MM.1S (cell line): ENCODE data around the gene NDFIP1.
"Not testable (repeated sequence)": the region's sequence is repeated elsewhere in the genome, so short reads cannot be mapped to it uniquely, and the experiment has no call there.

Experiments used
- DNase-seq: peaks from one replicate; pipeline ENCODE4 v3.0.0-alpha.2; 2015
- H2AFZ ChIP-seq: fragments of 300-600 bp; sonication (generic); 2 replicates; pipeline ENCODE4 v1.6.0; 2016; ENCODE audit warnings: antibody characterized with exemption, low read length
- H3F3A ChIP-seq: fragments of 300-600 bp; sonication (generic); 2 replicates; pipeline ENCODE4 v1.6.1; 2016; ENCODE audit warnings: mild to moderate bottlenecking, antibody characterized with exemption, low read length, moderate library complexity, mixed read lengths; ENCODE audit not compliant: insufficient read depth
- H3K27ac ChIP-seq: fragments of 300-600 bp; sonication (generic); 2 replicates; pipeline ENCODE4 v1.5.1; 2016; ENCODE audit warnings: mild to moderate bottlenecking, low read length
- H3K27me3 ChIP-seq: fragments of 300-600 bp; sonication (generic); replicated peaks from 2 replicates; pipeline ENCODE4 v1.6.0; 2016; ENCODE audit warnings: low read length; ENCODE audit not compliant: insufficient read depth
- H3K36me3 ChIP-seq: fragments of 300-600 bp; sonication (generic); replicated peaks from 2 replicates; pipeline ENCODE4 v1.6.1; 2016; ENCODE audit warnings: mild to moderate bottlenecking, low read length, mixed read lengths; ENCODE audit not compliant: insufficient read depth
- H3K4me1 ChIP-seq: fragments of 300-600 bp; sonication (generic); 2 replicates; pipeline ENCODE4 v1.6.1; 2016; ENCODE audit warnings: low read length, mixed read lengths
- H3K4me2 ChIP-seq: fragments of 300-600 bp; sonication (generic); 2 replicates; pipeline ENCODE4 v1.6.0; 2016; ENCODE audit warnings: low read depth, low read length
- H3K4me3 ChIP-seq: fragments of 300-600 bp; sonication (generic); 2 replicates; pipeline ENCODE4 v1.5.1; 2016; ENCODE audit warnings: low read length, mixed read lengths
- H3K79me2 ChIP-seq: fragments of 300-600 bp; sonication (generic); 2 replicates; pipeline ENCODE4 v1.6.1; 2016; ENCODE audit warnings: mixed run types, low read length, mixed read lengths
- H3K9ac ChIP-seq: fragments of 300-600 bp; sonication (generic); 2 replicates; pipeline ENCODE4 v1.6.1; 2016; ENCODE audit warnings: low read length, mixed read lengths
- H3K9me2 ChIP-seq: fragments of 300-600 bp; sonication (generic); replicated peaks from 2 replicates; pipeline ENCODE4 v1.6.1; 2016; ENCODE audit warnings: mild to moderate bottlenecking, low read length, mixed read lengths; ENCODE audit not compliant: insufficient read depth
- H3K9me3 ChIP-seq: fragments of 300-600 bp; sonication (generic); replicated peaks from 2 replicates; pipeline ENCODE4 v1.6.1; 2016; ENCODE audit warnings: mild to moderate bottlenecking, low read length, mixed read lengths; ENCODE audit not compliant: insufficient read depth
- H4K20me1 ChIP-seq: fragments of 300-600 bp; sonication (generic); 2 replicates; pipeline ENCODE4 v1.6.1; 2016; ENCODE audit warnings: mild to moderate bottlenecking, low read length, moderate library complexity, mixed read lengths; ENCODE audit not compliant: insufficient read depth
- CTCF ChIP-seq: fragments of 300-600 bp; sonication (generic); IDR thresholded peaks from 2 replicates; pipeline ENCODE4 v1.5.1; 2016; ENCODE audit warnings: antibody characterized with exemption, low read length, mixed read lengths
- EZH2 ChIP-seq: fragments of 300-600 bp; sonication (generic); optimal IDR thresholded peaks from 2 replicates; pipeline ENCODE3; 2017; ENCODE audit warnings: low read depth, mild to moderate bottlenecking, antibody characterized with exemption, low read length, mixed read lengths
- EZH2phosphoT487 ChIP-seq: fragments of 300-600 bp; sonication (generic); IDR thresholded peaks from 2 replicates; pipeline ENCODE4 v1.6.1; 2018; ENCODE audit warnings: antibody characterized with exemption, low read length

NDFIP1 gene

GRCh38 chr5:142086679-142087078, 21.9 kb upstream of the NDFIP1 start:
- H3K4me1 ChIP-seq, result no peaks in the 10 kb centered on the region
- no peak for DNase-seq
- H3K27ac ChIP-seq, result no peak overlapping the region
- no peaks in the 10 kb centered on the region for H3K9me3 ChIP-seq
- no peaks in the 10 kb centered on the region for H3K36me3 ChIP-seq
- no peaks in the 10 kb centered on the region for H3K27me3 ChIP-seq
- no peak overlapping the region for H3K9ac ChIP-seq
- no peaks in the 10 kb centered on the region for H3K9me2 ChIP-seq
- no peaks in the 10 kb centered on the region for H3F3A ChIP-seq
- H3K4me3 ChIP-seq, result no peak overlapping the region
- TF ChIP-seq EZH2phosphoT487 (no peak), EZH2 (no peak), CTCF (no peak)
- H2AFZ ChIP-seq, result no peak overlapping the region
- no peaks in the 10 kb centered on the region for H3K79me2 ChIP-seq
- H4K20me1 ChIP-seq, result no peaks in the 10 kb centered on the region
- H3K4me2 ChIP-seq, result no peak overlapping the region

GRCh38 chr5:142087920-142088679, 20.5 kb upstream of the NDFIP1 start:
- Histone ChIP-seq H3K9me3 (no peaks in the 10 kb centered on the region), H3K36me3 (no peaks in the 10 kb centered on the region), H3K27me3 (no peaks in the 10 kb centered on the region), H4K20me1 (no peaks in the 10 kb centered on the region), H3K4me2 (no peak overlapping the region), H3K9ac (no peak overlapping the region), H3K27ac (no peak overlapping the region), H3K79me2 (no peaks in the 10 kb centered on the region), H3K4me3 (no peak overlapping the region), H3F3A (no peaks in the 10 kb centered on the region), H3K4me1 (no peaks in the 10 kb centered on the region), H2AFZ (no peak overlapping the region), H3K9me2 (no peaks in the 10 kb centered on the region)
- TF ChIP-seq EZH2phosphoT487 (no peak), CTCF (no peak)
- no peak for DNase-seq

GRCh38 chr5:142088855-142089479, 19.6 kb upstream of the NDFIP1 start:
- not testable (repeated sequence) for H3K27me3 ChIP-seq, H3K27ac ChIP-seq, H3K9me3 ChIP-seq, H2AFZ ChIP-seq, H4K20me1 ChIP-seq, H3K79me2 ChIP-seq, H3K36me3 ChIP-seq, H3K4me3 ChIP-seq, H3K9me2 ChIP-seq, H3K4me2 ChIP-seq, H3K4me1 ChIP-seq, DNase-seq, H3K9ac ChIP-seq, H3F3A ChIP-seq

- TF ChIP-seq CTCF, result no peak
- TF ChIP-seq EZH2, result no peak
- TF ChIP-seq EZH2phosphoT487, result no peak
- H3K79me2 ChIP-seq, result no peaks in the 10 kb centered on the region
- H3F3A ChIP-seq, result no peaks in the 10 kb centered on the region
- H2AFZ ChIP-seq, result no peak overlapping the region
- H3K4me1 ChIP-seq, result no peaks in the 10 kb centered on the region
- no peaks in the 10 kb centered on the region for H4K20me1 ChIP-seq
- no peaks in the 10 kb centered on the region for H3K9me2 ChIP-seq
- no peaks in the 10 kb centered on the region for H3K27me3 ChIP-seq
- no peak overlapping the region for H3K27ac ChIP-seq
- no peaks in the 10 kb centered on the region for H3K36me3 ChIP-seq
- no peaks in the 10 kb centered on the region for H3K9me3 ChIP-seq
- H3K9ac ChIP-seq, result no peak overlapping the region
- no peak overlapping the region for H3K4me2 ChIP-seq
- H3K4me3 ChIP-seq, result no peak overlapping the region
- DNase-seq, result no peak
Observed at GRCh38 chr5:142091012-142091411, 17.6 kb upstream of the NDFIP1 start.
